BLaER1 (cell line): ENCODE measurements around the gene FOSB.

Source experiments
- H3K27ac ChIP-seq: shearing (Covaris generic); formaldehyde crosslinking; 2 replicates; pipeline ENCODE4 v1.8.1; 2022
- H3K27me3 ChIP-seq: shearing (Covaris generic); formaldehyde crosslinking; 2 replicates; pipeline ENCODE4 v1.8.1; 2022
- H3K36me3 ChIP-seq: shearing (Covaris generic); formaldehyde crosslinking; 2 replicates; pipeline ENCODE4 v1.8.1; 2022
- H3K4me1 ChIP-seq: shearing (Covaris generic); formaldehyde crosslinking; 2 replicates; pipeline ENCODE4 v1.8.1; 2022
- H3K4me2 ChIP-seq: shearing (Covaris generic); formaldehyde crosslinking; 2 replicates; pipeline ENCODE4 v1.8.1; 2022
- H3K4me3 ChIP-seq: shearing (Covaris generic); formaldehyde crosslinking; 2 replicates; pipeline ENCODE4 v1.8.1; 2022
- H3K9ac ChIP-seq: shearing (Covaris generic); formaldehyde crosslinking; 2 replicates; pipeline ENCODE4 v1.8.1; 2022
- H3K9me3 ChIP-seq: shearing (Covaris generic); formaldehyde crosslinking; 2 replicates; pipeline ENCODE4 v1.8.1; 2022
- H4K20me1 ChIP-seq: shearing (Covaris generic); formaldehyde crosslinking; 2 replicates; pipeline ENCODE4 v1.8.1; 2022
- Cebpa-rat ChIP-seq: shearing (Covaris generic); IDR thresholded peaks from 2 replicates; pipeline ENCODE4 v1.8.1; 2022

FOSB gene

DNA sequence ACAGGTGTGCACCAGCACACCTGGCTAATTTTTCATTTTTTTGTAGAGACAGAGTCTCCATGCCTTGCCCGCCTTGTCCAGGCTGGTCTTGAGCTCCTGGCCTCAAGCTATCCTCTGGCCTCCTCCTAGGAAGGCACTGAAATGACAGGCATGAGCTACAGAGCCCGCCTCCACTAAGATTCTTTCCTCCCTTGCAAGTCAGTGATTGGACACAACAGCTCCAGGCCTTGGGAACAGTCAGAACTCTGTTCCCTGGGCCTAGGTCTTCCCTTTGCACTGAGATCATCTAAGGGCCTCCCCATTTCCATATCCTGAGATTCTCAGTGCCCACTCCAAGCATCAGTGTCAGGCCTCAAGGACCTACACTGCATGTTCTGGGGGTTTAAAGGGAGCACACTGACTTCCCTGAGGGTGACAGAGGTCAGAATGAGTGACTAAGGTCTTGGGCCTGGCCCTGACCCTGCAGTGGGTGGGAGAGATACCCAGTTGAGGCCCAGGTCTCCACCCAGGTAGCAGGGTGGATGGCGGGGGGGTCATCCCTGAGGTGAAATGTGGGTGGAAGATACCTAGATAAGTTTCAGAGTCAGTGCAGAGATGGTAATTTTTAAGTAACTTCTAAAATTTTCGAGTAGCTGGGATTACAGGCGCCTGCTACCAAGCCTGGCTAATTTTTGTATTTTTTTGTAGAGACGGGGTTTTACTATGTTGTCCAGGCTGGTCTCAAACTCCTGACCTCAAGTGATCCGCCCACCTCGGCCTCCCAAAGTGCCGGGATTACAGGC lies 26.7 kb upstream of the FOSB start:
- Histone ChIP-seq H3K4me2 (peak overlapping the region; percentile 71), H3K36me3 (no peaks in the 10 kb centered on the region), H4K20me1 (no peaks in the 10 kb centered on the region), H3K27me3 (no peaks in the 10 kb centered on the region), H3K27ac (peak overlapping the region; percentile 93; the same call in 1 of the 2 replicates), H3K4me1 (peaks cover 61% of the 10 kb centered on the region), H3K9ac (peak overlapping the region; percentile 89; the same call in 1 of the 2 replicates), H3K9me3 (no peaks in the 10 kb centered on the region), H3K4me3 (no peak overlapping the region)
- TF ChIP-seq Cebpa-rat = no peak

DNA sequence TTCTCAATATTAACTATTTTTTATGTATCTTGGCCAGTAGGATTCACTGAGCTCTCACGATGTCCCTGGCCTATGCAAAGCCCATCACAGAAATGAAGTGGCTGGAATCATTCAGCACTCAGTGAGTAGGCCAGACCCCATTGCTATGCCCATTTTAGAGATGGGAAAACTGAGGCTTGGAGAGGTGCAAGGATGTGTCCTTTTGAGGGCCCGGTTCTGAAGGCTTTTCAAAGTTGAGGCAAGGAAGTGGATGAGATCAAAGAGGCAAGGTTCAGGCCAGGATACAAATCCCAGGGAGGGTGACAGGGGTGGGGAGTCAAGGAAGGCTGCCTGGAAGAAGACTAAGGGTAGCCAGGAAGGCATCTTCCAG lies 25.4 kb upstream of the FOSB start:
- H3K27ac ChIP-seq = no peak overlapping the region
- H3K4me2 ChIP-seq = peak overlapping the region; percentile 87
- H3K9ac ChIP-seq = peak overlapping the region; percentile 54; the same call in 1 of the 2 replicates

DNA sequence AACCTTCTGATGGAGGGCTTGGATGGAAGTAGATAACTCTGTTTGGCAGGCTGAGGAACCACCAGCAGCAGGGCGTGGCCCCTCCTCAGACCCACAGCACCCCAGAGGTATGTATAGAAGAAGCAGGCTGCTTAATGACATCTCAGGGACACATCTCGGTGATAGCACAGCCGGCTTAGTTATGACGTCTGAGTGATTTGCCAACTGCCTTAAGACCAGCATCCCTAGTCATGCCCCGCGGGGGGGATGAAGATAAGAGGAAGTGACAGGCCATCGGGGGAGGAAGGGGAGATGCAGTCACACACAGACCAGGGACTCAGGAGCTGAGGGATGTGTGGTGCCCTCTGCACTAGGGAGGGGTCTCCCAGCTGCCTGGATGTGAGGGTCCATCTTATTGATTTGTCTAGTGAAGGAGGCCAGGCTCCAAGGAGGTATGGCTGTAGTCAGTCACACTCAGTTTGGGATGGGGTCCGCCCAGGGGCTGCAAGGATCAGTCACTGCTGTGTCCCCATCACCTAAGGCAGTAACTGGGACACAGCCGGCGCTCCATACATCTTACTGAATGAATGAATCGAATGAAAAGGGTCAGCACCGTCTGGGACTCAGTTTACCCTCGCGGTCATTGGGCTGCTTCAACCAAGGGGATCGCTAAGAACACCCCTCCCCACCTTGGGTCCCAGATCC lies 24.9 kb upstream of the FOSB start:
- Histone ChIP-seq H3K9ac (peak overlapping the region; percentile 54; the same call in 1 of the 2 replicates), H3K4me2 (peak overlapping the region; percentile 87), H3K36me3 (no peaks in the 10 kb centered on the region), H3K27ac (peak overlapping the region; percentile 85), H3K4me3 (peak overlapping the region; percentile 66), H3K27me3 (no peaks in the 10 kb centered on the region), H4K20me1 (no peaks in the 10 kb centered on the region), H3K4me1 (peaks cover 61% of the 10 kb centered on the region), H3K9me3 (no peaks in the 10 kb centered on the region)
- TF ChIP-seq Cebpa-rat = no peak

More for the DNA sequence above, 25.4 kb upstream of the FOSB start:
- no peaks in the 10 kb centered on the region for H3K9me3 ChIP-seq
- no peaks in the 10 kb centered on the region for H3K27me3 ChIP-seq
- H4K20me1 ChIP-seq = no peaks in the 10 kb centered on the region
- TF ChIP-seq Cebpa-rat = no peak
- peaks cover 61% of the 10 kb centered on the region for H3K4me1 ChIP-seq
- H3K4me3 ChIP-seq = no peak overlapping the region
- no peaks in the 10 kb centered on the region for H3K36me3 ChIP-seq

DNA sequence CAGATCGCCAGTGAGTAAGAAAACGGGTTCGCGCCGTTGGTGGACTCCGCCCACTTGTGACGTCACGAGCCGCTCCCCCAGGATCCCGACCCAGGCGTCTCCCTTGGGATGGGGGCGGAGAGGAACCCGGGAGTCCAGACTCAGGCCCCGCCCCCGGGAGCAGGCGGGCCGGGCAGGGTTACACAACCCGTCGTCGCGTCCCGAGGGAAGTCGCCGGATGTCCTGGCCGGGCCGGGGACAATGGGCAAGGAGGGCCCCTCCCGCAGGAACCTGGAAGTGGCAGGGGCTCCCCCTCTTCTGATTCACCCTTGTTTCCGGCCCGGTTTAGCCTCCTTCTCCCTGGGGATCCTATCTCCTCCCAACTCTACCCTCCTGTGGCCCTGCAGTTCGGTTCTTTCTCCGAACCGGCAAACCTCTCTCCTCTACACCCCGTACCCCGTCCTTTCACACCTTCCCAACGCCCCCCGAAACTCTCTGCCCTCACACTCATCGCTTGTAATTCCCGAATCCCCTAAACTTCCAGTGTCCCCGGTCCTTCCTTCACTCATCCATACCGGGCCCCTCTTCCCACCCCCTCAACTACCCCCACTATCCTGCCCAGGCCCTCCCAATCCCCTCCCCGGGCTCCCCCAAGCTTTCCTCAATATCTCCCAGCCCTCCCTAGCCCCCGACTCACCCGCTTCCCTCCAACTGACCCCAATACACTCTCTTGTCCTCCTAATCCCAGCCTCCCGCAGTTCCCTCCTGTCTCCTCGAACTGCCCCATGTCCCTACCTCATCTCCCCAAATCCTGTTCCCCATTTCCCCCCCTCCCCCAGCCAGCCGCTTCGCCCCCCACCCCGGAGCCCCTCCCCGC lies 24.1 kb upstream of the FOSB start:
- TF ChIP-seq Cebpa-rat = peak; percentile 92
- H3K4me2 ChIP-seq = peak overlapping the region; percentile 87
- H3K9me3 ChIP-seq = no peaks in the 10 kb centered on the region
- no peaks in the 10 kb centered on the region for H3K27me3 ChIP-seq
- peak overlapping the region; percentile 54 for H3K9ac ChIP-seq
- H3K4me1 ChIP-seq = peaks cover 62% of the 10 kb centered on the region
- H3K36me3 ChIP-seq = no peaks in the 10 kb centered on the region
- no peaks in the 10 kb centered on the region for H4K20me1 ChIP-seq
- peak overlapping the region; percentile 66 for H3K4me3 ChIP-seq
- peak overlapping the region; percentile 85 for H3K27ac ChIP-seq

DNA sequence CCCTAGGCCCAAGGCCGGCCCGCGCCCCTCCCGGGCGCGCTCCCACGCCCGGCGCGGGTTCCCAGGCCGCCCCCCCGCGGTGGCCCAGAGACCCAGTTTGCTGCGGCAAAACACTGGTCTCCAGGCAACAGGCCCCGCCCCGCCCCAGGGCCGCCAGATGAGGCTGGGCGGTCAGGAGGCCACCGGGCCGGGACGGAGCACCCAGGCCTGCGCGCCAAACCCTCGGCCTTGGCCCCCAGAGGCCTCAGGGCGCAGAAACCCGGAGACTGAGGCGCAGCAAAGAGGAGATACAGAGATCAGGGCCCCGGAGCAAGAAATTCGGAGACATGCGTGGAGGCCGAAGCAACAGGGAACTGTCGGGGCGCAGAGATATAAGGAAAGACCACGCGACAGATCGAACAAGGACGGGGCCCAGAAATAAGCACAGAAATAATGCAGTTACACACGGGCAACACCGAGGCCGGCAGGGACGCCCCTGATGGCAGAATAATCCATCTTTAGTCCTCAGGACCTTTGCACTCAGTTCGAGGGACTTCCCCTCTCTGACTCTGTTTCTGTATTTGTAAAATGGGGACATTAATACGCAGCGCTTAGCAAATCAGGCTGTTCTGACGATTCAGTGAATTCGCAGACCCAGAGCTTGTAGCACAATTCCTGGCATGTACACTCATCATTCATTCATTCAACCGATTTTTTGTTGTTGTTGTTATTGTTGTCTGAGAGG lies 23.3 kb upstream of the FOSB start:
- H3K36me3 ChIP-seq = no peaks in the 10 kb centered on the region
- peak overlapping the region; percentile 67 for H3K27ac ChIP-seq
- peaks cover 63% of the 10 kb centered on the region for H3K4me1 ChIP-seq
- peak overlapping the region; percentile 62 for H3K4me3 ChIP-seq
- peak overlapping the region; percentile 87 for H3K4me2 ChIP-seq
- H4K20me1 ChIP-seq = no peaks in the 10 kb centered on the region
- H3K9ac ChIP-seq = peak overlapping the region; percentile 6; the same call in 1 of the 2 replicates
- H3K27me3 ChIP-seq = no peaks in the 10 kb centered on the region
- H3K9me3 ChIP-seq = no peaks in the 10 kb centered on the region
- no peak for TF ChIP-seq Cebpa-rat

DNA sequence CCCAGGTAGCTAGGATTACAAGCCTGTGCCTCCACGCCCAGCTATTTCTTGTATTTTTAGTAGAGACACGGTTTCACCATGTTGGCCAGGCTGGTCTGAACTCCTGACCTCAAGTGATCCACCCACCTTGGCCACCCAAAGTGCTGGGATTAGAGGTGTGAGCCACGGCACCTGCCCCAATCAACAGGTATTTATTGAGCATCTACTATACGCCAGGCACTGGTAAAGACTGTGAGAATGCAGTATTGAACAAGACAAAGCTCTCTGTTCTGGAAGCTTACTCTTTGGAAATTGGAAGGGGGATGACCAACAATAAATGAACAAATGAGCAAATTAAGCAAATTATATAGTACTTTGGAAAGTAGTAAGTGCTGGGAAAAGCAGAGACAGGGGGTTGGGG lies 22.7 kb upstream of the FOSB start:
- Histone ChIP-seq H3K4me3 (no peak overlapping the region), H3K9me3 (no peaks in the 10 kb centered on the region), H4K20me1 (no peaks in the 10 kb centered on the region), H3K9ac (no peak overlapping the region), H3K27ac (0 out of 2 replicates have a peak overlapping the region, but pooled peaks have one; percentile 67), H3K36me3 (no peaks in the 10 kb centered on the region), H3K4me2 (peak overlapping the region; percentile 87), H3K4me1 (peaks cover 69% of the 10 kb centered on the region), H3K27me3 (no peaks in the 10 kb centered on the region)
- no peak for TF ChIP-seq Cebpa-rat

DNA sequence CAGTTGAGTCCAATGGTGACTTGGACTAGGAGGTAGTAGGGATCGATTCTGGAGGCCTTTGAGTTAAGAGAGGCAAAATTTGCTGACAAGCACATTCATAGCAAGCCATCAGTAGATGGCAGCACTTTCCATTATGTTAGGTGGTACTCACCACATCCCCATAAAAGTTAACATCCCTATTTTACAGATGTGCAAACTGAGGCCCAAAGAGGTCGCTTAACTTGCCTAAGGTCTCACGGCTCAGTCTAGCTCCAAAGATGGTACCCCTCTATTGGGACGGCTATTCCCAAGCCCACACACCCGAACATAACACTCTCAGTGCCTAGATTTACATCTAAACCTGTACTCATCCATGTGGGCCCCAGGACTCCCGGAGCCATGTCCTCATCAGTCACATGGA lies 21.5 kb upstream of the FOSB start:
- Histone ChIP-seq H3K4me1 (peaks cover 64% of the 10 kb centered on the region), H4K20me1 (no peaks in the 10 kb centered on the region), H3K4me3 (no peak overlapping the region), H3K4me2 (no peak overlapping the region), H3K36me3 (no peaks in the 10 kb centered on the region), H3K27me3 (no peaks in the 10 kb centered on the region), H3K27ac (no peak overlapping the region), H3K9ac (no peak overlapping the region), H3K9me3 (no peaks in the 10 kb centered on the region)
- no peak for TF ChIP-seq Cebpa-rat

DNA sequence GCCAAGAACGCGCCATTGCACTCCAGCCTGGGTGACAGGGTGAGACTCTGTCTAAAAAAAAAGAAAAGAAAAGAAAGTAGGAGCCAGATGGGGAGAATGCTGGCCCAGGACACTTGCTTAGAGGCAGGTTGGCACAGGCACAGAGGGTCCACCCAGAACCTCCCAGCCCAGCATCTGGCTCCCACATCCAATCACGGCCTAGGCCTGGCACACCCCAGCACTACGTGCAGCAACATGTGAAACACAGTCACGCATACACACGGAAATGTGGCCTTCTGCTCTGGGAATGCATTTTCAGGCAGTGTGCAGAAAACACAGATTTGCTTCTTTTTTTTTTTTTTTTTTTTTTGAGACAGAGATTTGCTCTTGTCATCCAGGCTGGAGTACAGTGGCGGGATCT lies 20.9 kb upstream of the FOSB start:
- H3K27me3 ChIP-seq = no peaks in the 10 kb centered on the region
- no peak overlapping the region for H3K4me3 ChIP-seq
- H3K27ac ChIP-seq = no peak overlapping the region
- no peak overlapping the region for H3K4me2 ChIP-seq
- peaks cover 64% of the 10 kb centered on the region for H3K4me1 ChIP-seq
- no peaks in the 10 kb centered on the region for H3K9me3 ChIP-seq
- TF ChIP-seq Cebpa-rat = no peak
- no peaks in the 10 kb centered on the region for H3K36me3 ChIP-seq
- no peaks in the 10 kb centered on the region for H4K20me1 ChIP-seq
- no peak overlapping the region for H3K9ac ChIP-seq

DNA sequence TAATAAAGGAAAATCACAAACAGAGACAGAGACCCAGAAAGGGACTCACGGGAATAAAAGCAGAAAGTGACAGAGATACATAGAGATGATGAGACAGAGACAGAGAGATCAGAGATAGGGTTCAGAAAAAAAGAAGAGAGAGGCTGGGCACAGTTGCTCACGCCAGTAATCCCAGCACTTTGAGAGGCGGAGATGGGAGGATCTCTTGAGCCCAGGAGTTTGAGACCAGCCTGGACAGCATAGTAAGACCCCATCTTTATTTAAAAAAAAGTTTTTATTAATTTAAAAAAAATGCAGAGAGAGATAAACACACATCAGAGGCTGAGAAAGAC lies 19.4 kb upstream of the FOSB start:
- H3K27me3 ChIP-seq = no peaks in the 10 kb centered on the region
- H3K4me3 ChIP-seq = no peak overlapping the region
- H3K4me1 ChIP-seq = peaks cover 64% of the 10 kb centered on the region
- H4K20me1 ChIP-seq = no peaks in the 10 kb centered on the region
- no peaks in the 10 kb centered on the region for H3K36me3 ChIP-seq
- no peak for TF ChIP-seq Cebpa-rat
- no peak overlapping the region for H3K9ac ChIP-seq
- no peak overlapping the region for H3K27ac ChIP-seq
- H3K9me3 ChIP-seq = no peaks in the 10 kb centered on the region
- H3K4me2 ChIP-seq = no peak overlapping the region
